ENCODE results near the gene MAPKAPK3.

MAPKAPK3 gene

GRCh38 chr3:50628601-50629000 lies 11.7 kb downstream of the MAPKAPK3 start:
- no peak for TF ChIP-seq CTCF (IDR thresholded peaks at IDR 0.05; ENCODE audit: control insufficient read depth, extremely low read depth, insufficient read depth)
- H3K4me3 ChIP-seq (ENCODE audit: low read depth, low read length): no peak overlapping the region
- DNase-seq (ENCODE audit: low read depth): no peak

GRCh38 chr3:50630394-50630793 lies 13.4 kb downstream of the MAPKAPK3 start:
- no peak overlapping the region for H3K4me3 ChIP-seq (ENCODE audit: low read depth, low read length)
- TF ChIP-seq CTCF (IDR thresholded peaks at IDR 0.05; ENCODE audit: control insufficient read depth, extremely low read depth, insufficient read depth): no peak

GRCh38 chr3:50630877-50631276 lies 13.9 kb downstream of the MAPKAPK3 start:
- no peak overlapping the region for H3K4me3 ChIP-seq (ENCODE audit: low read depth, low read length)
- no peak for TF ChIP-seq CTCF (IDR thresholded peaks at IDR 0.05; ENCODE audit: control insufficient read depth, extremely low read depth, insufficient read depth)
- DNase-seq (ENCODE audit: low read depth): no peak

More at GRCh38 chr3:50630394-50630793, 13.4 kb downstream of the MAPKAPK3 start:
- no peak for DNase-seq (ENCODE audit: low read depth)

GRCh38 chr3:50632450-50632849 lies 15.5 kb downstream of the MAPKAPK3 start:
- peak; percentile 67 for DNase-seq (ENCODE audit: low read depth)
- H3K4me3 ChIP-seq (ENCODE audit: low read depth, low read length): no peak overlapping the region
- TF ChIP-seq CTCF (IDR thresholded peaks at IDR 0.05; ENCODE audit: control insufficient read depth, extremely low read depth, insufficient read depth): no peak

- DNase-seq (ENCODE audit: low read depth): no peak
- no peak for TF ChIP-seq CTCF (IDR thresholded peaks at IDR 0.05; ENCODE audit: control insufficient read depth, extremely low read depth, insufficient read depth)
- no peak overlapping the region for H3K4me3 ChIP-seq (ENCODE audit: low read depth, low read length)
Observed at GRCh38 chr3:50633230-50633790, 16.4 kb downstream of the MAPKAPK3 start.

- H3K4me3 ChIP-seq (ENCODE audit: low read depth, low read length): no peak overlapping the region
- TF ChIP-seq CTCF (IDR thresholded peaks at IDR 0.05; ENCODE audit: control insufficient read depth, extremely low read depth, insufficient read depth): no peak
- no peak for DNase-seq (ENCODE audit: low read depth)
Observed at GRCh38 chr3:50635066-50635465, 18.1 kb downstream of the MAPKAPK3 start.

GRCh38 chr3:50637011-50637410 lies 20.1 kb downstream of the MAPKAPK3 start:
- no peak overlapping the region for H3K4me3 ChIP-seq (ENCODE audit: low read depth, low read length)
- no peak for DNase-seq (ENCODE audit: low read depth)
- no peak for TF ChIP-seq CTCF (IDR thresholded peaks at IDR 0.05; ENCODE audit: control insufficient read depth, extremely low read depth, insufficient read depth)
